ENCODE data around the gene LTBP1. TPM values are rescaled to one million over a fixed set of nuclear protein-coding genes. Genes with fewer than 3 reads are reported as not detected.

Gene LTBP1
- total RNA-seq, 1 experiment from 2014 or later, result 28.5 TPM

DNA sequence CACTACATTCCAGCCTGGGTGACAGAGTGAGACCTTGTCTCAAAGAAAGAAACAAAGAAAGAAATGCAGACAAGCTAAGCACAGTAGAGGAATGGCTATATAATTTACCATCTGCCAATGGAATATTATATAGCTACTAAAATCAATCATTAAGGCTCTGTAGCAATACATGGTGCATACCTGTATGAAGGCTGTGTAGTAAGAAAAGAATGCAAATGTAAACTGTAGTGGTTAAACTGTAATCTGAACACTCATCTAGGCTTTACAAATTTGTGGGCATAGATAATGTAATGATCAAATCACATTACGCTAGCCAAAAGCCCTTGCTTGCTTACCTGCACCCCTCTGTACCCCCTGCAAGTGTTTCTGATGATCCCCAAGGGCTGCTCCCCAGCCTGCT lies 230.9 kb downstream of the LTBP1 start:
- Histone ChIP-seq H2BK15ac (ENCODE audit: low read depth, low read length) (no peak overlapping the region), H4K91ac (ENCODE audit: insufficient read length, low read depth, low read length) (no peak overlapping the region), H2BK20ac (ENCODE audit: low read depth, low read length, poor library complexity, severe bottlenecking) (no peak overlapping the region), H3K4me2 (ENCODE audit: insufficient read depth, insufficient read length, low read length) (no peak overlapping the region), H3K18ac (ENCODE audit: insufficient read length, low read depth, low read length) (no peak overlapping the region), H3K56ac (ENCODE audit: insufficient read length, low read depth, low read length) (no peak overlapping the region), H3K27ac (ENCODE audit: insufficient read length, low read depth, low read length) (no peak overlapping the region), H2AFZ (ENCODE audit: low read length) (no peak overlapping the region), H4K5ac (ENCODE audit: insufficient read length, low read depth, low read length) (no peak overlapping the region), H3K79me1 (ENCODE audit: insufficient read depth, low read depth, low read length, poor library complexity, severe bottlenecking) (no peaks in the 10 kb centered on the region), H2BK5ac (ENCODE audit: insufficient read length, low read length) (no peak overlapping the region), H3K27me3 (ENCODE audit: insufficient read depth, low read length) (no peaks in the 10 kb centered on the region), H3T11ph (ENCODE audit: low read length) (no peak overlapping the region), H2AK5ac (ENCODE audit: insufficient read length, low read length) (no peak overlapping the region), H3K4me1 (ENCODE audit: insufficient read depth, low read length) (no peaks in the 10 kb centered on the region), H3K23me2 (ENCODE audit: insufficient read length, low read depth, low read length, poor library complexity, severe bottlenecking) (no peaks in the 10 kb centered on the region), H3K14ac (ENCODE audit: insufficient read depth, low read length) (no peak overlapping the region), H3K23ac (ENCODE audit: insufficient read length, low read depth, low read length) (no peak overlapping the region), H2BK12ac (ENCODE audit: insufficient read length, low read depth, low read length) (no peak overlapping the region), H3K9ac (ENCODE audit: extremely low read depth, insufficient read length, low read length) (no peak overlapping the region), H4K8ac (replicated peaks; ENCODE audit: insufficient read length, low read depth, low read length) (no peak overlapping the region), H4K20me1 (ENCODE audit: control insufficient read depth, insufficient read depth, insufficient read length) (no peaks in the 10 kb centered on the region), H3K9me3 (ENCODE audit: control insufficient read depth, low read depth, low read length) (no peaks in the 10 kb centered on the region), H3K79me2 (ENCODE audit: insufficient read depth, low read length) (no peaks in the 10 kb centered on the region), H3K4ac (ENCODE audit: low read depth, low read length) (no peak overlapping the region), H2BK120ac (ENCODE audit: low read depth, low read length, poor library complexity, severe bottlenecking) (no peak overlapping the region)
- H3K4me1 Mint-ChIP-seq, result peaks cover 0 to 2% of the 10 kb centered on the region in 2 experiments; a peak in 1 of 4 replicates
- no peaks in the 10 kb centered on the region for H3K27me3 Mint-ChIP-seq (ENCODE audit: low read depth)
- peak overlapping the region in 1 of 3 experiments; percentile 88; a peak in 1 of 7 replicates for H3K27ac Mint-ChIP-seq
- H3K9me3 Mint-ChIP-seq, result no peaks in the 10 kb centered on the region
- no peak for DNase-seq
- TF ChIP-seq, protein P1, sequence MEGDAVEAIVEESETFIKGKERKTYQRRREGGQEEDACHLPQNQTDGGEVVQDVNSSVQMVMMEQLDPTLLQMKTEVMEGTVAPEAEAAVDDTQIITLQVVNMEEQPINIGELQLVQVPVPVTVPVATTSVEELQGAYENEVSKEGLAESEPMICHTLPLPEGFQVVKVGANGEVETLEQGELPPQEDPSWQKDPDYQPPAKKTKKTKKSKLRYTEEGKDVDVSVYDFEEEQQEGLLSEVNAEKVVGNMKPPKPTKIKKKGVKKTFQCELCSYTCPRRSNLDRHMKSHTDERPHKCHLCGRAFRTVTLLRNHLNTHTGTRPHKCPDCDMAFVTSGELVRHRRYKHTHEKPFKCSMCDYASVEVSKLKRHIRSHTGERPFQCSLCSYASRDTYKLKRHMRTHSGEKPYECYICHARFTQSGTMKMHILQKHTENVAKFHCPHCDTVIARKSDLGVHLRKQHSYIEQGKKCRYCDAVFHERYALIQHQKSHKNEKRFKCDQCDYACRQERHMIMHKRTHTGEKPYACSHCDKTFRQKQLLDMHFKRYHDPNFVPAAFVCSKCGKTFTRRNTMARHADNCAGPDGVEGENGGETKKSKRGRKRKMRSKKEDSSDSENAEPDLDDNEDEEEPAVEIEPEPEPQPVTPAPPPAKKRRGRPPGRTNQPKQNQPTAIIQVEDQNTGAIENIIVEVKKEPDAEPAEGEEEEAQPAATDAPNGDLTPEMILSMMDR (conservative IDR thresholded peaks at IDR 0.05), result no peak
- H3K36me3 Mint-ChIP-seq (ENCODE audit: insufficient read depth in 1 of 3, low read depth in 3 of 3), result no peaks in the 10 kb centered on the region
- H3K4me3 Mint-ChIP-seq, result no peak overlapping the region
- no CpG with 5 or more reads among the region's 1 CpG for WGBS (ENCODE audit: extremely low coverage, insufficient read length, low lambda C conversion rate)
